Stimulated activated CD8-positive, alpha-beta memory T cell treated with anti-CD3 and anti-CD28 coated beads, Interleukin-15, amount 100 ng/mL, for 48 hours (primary cell): ENCODE measurements around the gene HLA-DPB1.
"Not testable (repeated sequence)": the region's sequence is repeated elsewhere in the genome, so short reads cannot be mapped to it uniquely, and the experiment has no call there.

Source experiments
- DNase-seq, 2 donors: peaks; one replicate each; pipeline ENCODE4 v3.0.0-alpha.2; 2020; ENCODE audit warnings: low read depth in 2 of 2

The HLA-DPB1 gene

GRCh38 chr6:33075568-33076405 is at the start of gene HLA-DPB1:
Gene HLA-DPB1, plus strand, starts transcription at chr6:33075990. Its CDS starts 52 bp downstream, at chr6:33076042.
- no peak for DNase-seq

DNA sequence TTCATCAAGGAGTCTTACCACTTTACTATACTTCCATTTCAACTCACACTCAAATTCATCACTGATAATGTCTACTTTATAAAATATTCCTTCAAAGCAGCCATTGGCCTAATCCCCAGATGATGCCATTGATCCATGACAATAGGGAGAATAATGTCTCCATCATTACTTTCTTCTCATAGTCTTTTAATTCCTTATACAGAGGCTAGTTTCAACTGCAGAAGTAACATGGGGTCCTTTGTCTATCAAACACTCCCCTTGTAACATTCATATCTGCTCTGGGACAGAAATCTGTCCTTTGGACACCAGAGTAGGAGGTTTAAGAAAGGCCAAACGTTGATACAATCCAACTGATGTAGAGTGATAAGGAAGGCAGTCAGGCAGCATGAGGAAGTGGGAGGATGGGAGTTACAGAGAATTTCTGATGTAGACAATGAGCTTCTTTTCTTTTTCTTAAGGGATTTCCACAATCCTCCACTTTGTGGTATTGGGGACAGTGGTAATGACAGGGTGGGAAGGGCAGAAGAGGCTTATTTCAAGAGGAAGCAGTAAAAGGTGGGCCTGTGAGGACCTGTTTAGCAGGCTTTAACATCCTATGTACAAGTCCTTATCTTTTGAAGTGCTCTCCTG is 47.5 kb upstream of the HLA-DPB1 start:
- DNase-seq: no peak

GRCh38 chr6:33029328-33030184 is 46.2 kb upstream of the HLA-DPB1 start:
- DNase-seq: peak in 1 of 2 donors; percentile 2

- DNase-seq: no peak
Measured at GRCh38 chr6:33030245-33030644, 45.5 kb upstream of the HLA-DPB1 start.

DNA sequence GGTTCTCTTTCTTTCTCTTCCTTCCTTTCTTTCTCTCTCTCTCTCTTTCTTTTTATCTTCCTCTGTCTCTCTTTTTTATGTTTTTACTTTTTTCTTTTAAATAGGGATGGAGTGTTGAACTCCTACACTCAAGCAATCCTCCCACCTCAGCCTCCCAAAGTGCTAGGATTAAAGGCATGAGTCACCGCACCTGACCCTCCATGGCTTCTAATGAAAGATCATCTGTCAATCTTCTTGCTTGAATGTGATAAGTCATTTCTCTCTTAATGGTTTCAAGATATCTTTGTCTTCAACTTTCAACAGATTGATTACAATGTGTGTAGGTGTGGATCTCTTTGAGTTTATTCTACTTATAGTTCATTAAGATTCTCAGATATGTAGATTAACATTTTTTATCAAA is 41.2 kb upstream of the HLA-DPB1 start:
- no peak for DNase-seq

DNA sequence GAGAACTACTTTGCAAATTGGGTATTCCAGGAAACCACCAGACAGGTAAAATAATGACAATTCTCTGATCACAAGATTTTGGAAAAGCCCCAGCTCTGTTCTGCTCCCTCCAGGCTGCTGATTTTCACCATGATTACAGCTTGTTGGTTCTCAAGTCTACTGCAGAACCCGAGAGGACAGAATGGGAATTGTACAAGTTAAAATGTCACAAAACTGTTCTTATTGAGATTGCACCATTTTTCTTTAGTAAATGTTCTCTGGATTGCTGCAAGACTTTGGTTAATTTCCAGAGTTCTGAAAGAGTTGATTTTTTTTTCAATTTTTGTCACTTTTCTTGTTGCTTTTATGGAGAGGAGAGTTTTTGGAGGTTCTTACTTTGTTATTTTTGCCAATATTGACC is 39.3 kb upstream of the HLA-DPB1 start:
- DNase-seq: no peak

DNA sequence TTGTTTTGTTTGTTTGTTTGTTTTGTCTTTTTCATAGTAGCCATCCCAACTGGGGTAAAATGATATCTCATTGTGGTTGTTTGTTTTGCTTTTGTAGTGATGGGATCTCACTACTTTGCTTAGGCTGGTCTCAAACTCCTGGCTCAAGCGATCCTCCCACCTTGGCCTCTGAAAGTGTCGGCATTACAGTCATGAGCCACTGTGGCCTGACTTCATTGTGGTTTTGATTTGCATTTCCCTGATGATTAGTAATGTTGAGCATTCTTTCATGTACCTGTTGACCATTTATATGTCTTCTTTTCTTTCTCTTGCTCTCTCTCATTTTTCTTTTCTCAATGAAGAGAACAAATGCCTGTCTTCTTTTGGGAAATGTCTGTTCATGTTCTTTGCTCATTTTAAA is 35.6 kb upstream of the HLA-DPB1 start:
- DNase-seq: no peak

GRCh38 chr6:33049323-33050013 is 26.3 kb upstream of the HLA-DPB1 start:
- DNase-seq: no peak

GRCh38 chr6:33050014-33050810 is 25.6 kb upstream of the HLA-DPB1 start:
- DNase-seq: no peak

DNA sequence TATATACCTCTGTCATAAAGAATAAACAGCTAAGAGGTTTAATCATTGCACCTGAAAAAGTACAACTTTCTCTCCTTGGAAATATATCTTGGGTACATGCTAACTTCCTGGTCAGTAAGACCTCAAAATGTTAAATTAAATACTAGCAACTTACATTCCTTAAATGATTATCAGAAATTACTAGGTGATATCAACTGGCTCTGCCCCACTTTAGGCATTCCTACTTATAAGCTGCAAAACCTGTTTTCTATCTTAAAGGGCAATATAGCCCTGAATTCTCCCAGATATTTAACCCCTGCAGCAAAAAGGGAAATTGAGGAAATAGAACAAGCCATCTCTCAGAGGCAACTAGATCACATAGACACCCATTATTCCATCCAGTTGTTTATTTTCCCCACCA is 23.2 kb upstream of the HLA-DPB1 start:
- no peak for DNase-seq

DNA sequence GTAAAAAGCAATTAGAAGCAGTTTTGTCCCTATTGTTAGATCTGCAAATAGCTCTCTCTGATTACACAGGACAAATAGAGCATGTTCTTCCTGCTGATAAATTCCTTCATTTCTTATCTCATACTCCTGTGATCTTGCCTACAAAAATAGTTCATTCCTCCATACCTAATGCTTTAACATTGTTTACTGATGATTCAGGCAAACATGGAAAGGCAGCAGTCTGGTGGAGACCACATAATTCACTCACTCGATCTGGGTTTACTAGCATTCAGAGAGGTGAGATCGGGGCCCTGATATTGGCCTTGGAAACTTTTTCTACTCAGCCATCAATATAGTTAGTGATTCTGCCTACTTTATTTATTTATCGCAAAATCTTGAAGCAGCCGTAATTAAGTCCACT is 22.6 kb upstream of the HLA-DPB1 start:
- no peak for DNase-seq

DNA sequence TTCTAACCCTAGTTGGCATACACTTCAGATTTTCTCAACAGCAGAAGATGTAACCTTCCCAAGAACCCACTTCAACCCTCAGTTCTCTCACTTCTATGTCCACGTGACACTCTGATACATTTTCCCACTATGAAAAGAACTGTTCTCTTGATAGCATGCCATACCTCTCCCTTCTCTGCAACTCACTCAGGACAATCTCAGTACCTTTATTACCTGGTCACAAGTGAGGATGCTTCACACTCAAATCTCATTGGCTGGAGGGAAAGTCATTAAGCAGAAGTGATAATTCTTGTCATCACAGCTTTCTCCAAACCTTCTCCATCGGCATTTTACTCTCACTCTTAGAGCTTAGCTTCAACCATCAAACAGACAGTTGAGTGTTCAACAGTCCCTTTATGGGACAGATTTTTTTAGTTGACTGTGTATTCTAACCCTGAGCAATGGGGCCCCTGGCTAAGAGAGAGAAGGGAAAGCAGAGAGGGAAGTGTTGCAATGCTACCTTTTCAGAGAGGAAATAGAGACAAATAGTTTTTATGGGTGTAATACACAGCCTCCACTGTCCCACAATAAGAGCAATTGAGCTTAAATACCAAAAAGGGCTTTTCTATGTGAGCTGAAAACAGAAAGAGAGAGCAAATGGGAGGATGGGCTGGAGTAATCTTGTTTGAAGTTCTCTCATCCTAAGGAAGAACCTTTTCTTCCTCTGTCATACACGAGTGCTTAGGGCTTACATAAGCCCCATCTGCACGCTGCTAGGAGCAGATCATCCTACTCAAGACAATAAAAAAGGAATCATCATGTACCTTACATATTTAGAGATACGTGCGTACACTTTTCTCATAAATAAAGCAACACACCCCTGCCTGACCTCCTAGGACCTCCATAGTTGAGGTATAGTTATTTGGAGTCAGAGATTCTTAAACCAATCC is 18.3 kb upstream of the HLA-DPB1 start:
- DNase-seq: no peak

- no peak for DNase-seq
Measured at GRCh38 chr6:33061987-33062386, 13.8 kb upstream of the HLA-DPB1 start.

GRCh38 chr6:33063435-33063834 is 12.4 kb upstream of the HLA-DPB1 start:
- not testable (repeated sequence) for DNase-seq

- no peak for DNase-seq
Measured at GRCh38 chr6:33064723-33065122, 11.1 kb upstream of the HLA-DPB1 start.

GRCh38 chr6:33065312-33065711 is 10.5 kb upstream of the HLA-DPB1 start:
- no peak for DNase-seq

GRCh38 chr6:33066917-33067521 is 8.8 kb upstream of the HLA-DPB1 start:
- no peak for DNase-seq

DNA sequence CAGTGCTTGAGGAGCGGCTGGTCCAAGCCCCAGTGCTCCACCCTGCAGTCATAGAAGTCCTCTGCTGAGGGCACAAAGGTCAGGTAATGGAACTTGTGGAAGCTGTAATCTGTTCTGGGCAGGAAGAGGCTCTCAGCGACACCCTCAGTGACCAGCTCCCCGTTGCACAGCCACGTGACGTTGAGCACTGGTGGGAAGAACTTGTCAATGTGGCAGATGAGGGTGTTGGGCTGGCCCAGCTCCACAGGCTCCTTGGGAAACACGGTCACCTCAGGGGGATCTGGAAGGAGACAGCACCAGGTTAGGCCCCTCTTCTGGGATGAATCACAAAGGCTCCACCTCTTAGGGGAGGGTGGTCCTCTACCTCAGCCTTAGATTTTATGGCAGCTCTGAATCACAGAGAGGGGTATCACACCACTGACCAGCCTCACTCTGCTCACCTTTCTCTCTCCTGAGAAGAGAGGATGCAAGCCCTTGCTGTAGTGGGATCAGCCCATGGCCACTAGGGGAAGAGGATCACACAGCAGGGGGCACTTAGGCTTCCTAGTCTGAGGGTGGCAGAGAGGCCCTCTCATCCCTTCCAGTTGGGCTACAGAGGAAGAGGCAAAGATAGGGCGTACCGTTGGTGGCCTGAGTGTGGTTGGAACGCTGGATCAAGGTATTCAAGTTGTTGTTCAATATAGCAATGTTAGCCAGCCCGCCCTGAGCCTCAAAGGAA is 6.6 kb upstream of the HLA-DPB1 start:
- no peak for DNase-seq

GRCh38 chr6:33070909-33071308 is 4.9 kb upstream of the HLA-DPB1 start:
- no peak for DNase-seq
